Stomach (tissue), 9 donors: ENCODE results near the gene FPR3. TPM values are rescaled to one million over a fixed set of nuclear protein-coding genes. Genes with fewer than 3 reads are reported as not detected.

Experiments
- DNase-seq, 2 donors: peaks; one replicate each; pipeline versions ENCODE4 v3.0.0 to v3.0.0-alpha.2; 2013 to 2019
- H3K27ac ChIP-seq, 5 donors: fragments of 200-600 bp in 4 of 5; sonication (generic) in 4 of 5; one replicate each; pipeline ENCODE4 v1.5.1; 2013 to 2019; ENCODE audit warnings: mild to moderate bottlenecking in 1 of 5, moderate library complexity in 1 of 5
- H3K27me3 ChIP-seq, 3 donors: fragments of 200-600 bp; sonication (generic); one replicate each; pipeline ENCODE4 v1.5.1; 2017 to 2019; ENCODE audit warnings: mixed run types in 1 of 3
- H3K36me3 ChIP-seq, 4 donors: fragments of 200-600 bp; sonication (generic); 1 replicate in 3 of 4; 2 replicates in 1 of 4; pipeline ENCODE4 v1.5.1; 2016 to 2019
- H3K4me1 ChIP-seq, 4 donors: fragments of 200-600 bp; sonication (generic); one replicate each; pipeline ENCODE4 v1.5.1; 2016 to 2019
- H3K4me3 ChIP-seq, 4 donors: fragments of 200-600 bp; sonication (generic) in 3 of 4; one replicate each; pipeline ENCODE4 v1.5.1; 2016 to 2019; ENCODE audit warnings: mild to moderate bottlenecking in 1 of 4
- H3K9me3 ChIP-seq, 4 donors: fragments of 200-600 bp; sonication (generic); one replicate each; pipeline ENCODE4 v1.5.1; 2016 to 2019
- EP300 ChIP-seq: sonication (generic); formaldehyde crosslinking; IDR thresholded peaks from one replicate; pipeline ENCODE4 v1.6.1; 2017; ENCODE audit warnings: antibody characterized with exemption
- POLR2A ChIP-seq, 4 donors: fragments of 450-650 bp; IDR thresholded peaks; one replicate each; pipeline ENCODE4 v1.6.1; 2016; ENCODE audit warnings: antibody characterized with exemption in 4 of 4, control low read depth in 2 of 4, mild to moderate bottlenecking in 1 of 4, moderate library complexity in 1 of 4
- POLR2AphosphoS5 ChIP-seq, 3 donors: sonication (generic); formaldehyde crosslinking; IDR thresholded peaks; one replicate each; pipeline ENCODE4 v1.6.1; 2016; ENCODE audit warnings: antibody characterized with exemption in 3 of 3
- WGBS, 5 donors: extraction: QIAGEN DNeasy Blood & Tissue Kit in 3 of 5; methylation state at CpG; one replicate each; pipeline versions ENCODE4 v1.1.5 to v1.1.7; 2013 to 2018; 5-methylcytosine and 5-hydroxymethylcytosine counted together
- intact Hi-C: fragments of 100-400 bp; cut with DNase I; formaldehyde crosslinking; loops from one replicate; pipeline ENCODE4 v1.15.1; 2023; ENCODE audit warnings: low total_unique reads
- polyA plus RNA-seq, 3 donors: library from polyadenylated mRNA; stranded (reverse); fragments of 200-250 nt; gene quantifications; one replicate each; pipeline ENCODE4 v1.2.3, GENCODE V29; 2013
- total RNA-seq, 5 donors: library from RNA; depleted of rRNA; stranded (reverse); fragments of >200 nt; gene quantifications; one replicate each; pipeline versions ENCODE4 v1.1.0 to v1.2.3, GENCODE V29; 2014 to 2016
- TF ChIP-seq, protein P1 (sequence below), 7 experiments: fragments of 450-650 bp in 4 of 7; fragments of 200-600 bp in 3 of 7; sonication (generic) in 3 of 7; IDR thresholded peaks; one replicate each; pipeline ENCODE4 v1.5.1; 2016 to 2019; ENCODE audit warnings: antibody characterized with exemption in 7 of 7, control low read depth in 2 of 7, mild to moderate bottlenecking in 1 of 7
- donor health status: healthy with polysubstance abuse.
- donor health status: Bipolar disorder and iron deficiency.
- donor health status: healthy.

FPR3 gene
- total and polyA plus RNA-seq, 8 donors = 0.58 to 7.0 (median 2.5) TPM; not detected in 2

DNA sequence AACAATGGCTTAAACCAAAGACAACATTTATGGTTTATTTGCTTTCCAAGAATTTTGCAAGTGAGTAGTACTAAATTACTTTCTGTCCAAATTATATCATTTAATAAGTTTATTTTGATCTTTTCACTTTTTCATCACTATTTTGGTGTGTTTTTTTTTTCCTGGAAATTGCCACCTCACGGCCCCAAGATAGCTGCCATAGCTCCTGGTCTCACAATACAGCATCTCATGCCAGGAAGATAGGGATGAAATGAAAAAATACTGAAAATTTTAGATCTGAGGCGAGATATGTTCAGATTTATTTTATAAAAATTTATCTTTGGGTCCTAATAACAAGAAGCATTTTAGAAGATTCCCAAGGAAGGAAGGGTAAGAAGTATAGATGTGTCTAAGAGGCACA is 6.9 kb upstream of the FPR3 start:
- DNase-seq = no peak
- Histone ChIP-seq H3K9me3 (peaks cover 0 to 10% (median 5%) of the 10 kb centered on the region in 4 donors), H3K36me3 (no peaks in the 10 kb centered on the region), H3K27ac (no peak overlapping the region), H3K4me1 (no peaks in the 10 kb centered on the region), H3K27me3 (peaks cover 0 to 17% (median 0%) of the 10 kb centered on the region in 3 donors), H3K4me3 (no peak overlapping the region)
- TF ChIP-seq POLR2A (IDR thresholded peaks at IDR 0.05) = no peak
- TF ChIP-seq, protein P1, sequence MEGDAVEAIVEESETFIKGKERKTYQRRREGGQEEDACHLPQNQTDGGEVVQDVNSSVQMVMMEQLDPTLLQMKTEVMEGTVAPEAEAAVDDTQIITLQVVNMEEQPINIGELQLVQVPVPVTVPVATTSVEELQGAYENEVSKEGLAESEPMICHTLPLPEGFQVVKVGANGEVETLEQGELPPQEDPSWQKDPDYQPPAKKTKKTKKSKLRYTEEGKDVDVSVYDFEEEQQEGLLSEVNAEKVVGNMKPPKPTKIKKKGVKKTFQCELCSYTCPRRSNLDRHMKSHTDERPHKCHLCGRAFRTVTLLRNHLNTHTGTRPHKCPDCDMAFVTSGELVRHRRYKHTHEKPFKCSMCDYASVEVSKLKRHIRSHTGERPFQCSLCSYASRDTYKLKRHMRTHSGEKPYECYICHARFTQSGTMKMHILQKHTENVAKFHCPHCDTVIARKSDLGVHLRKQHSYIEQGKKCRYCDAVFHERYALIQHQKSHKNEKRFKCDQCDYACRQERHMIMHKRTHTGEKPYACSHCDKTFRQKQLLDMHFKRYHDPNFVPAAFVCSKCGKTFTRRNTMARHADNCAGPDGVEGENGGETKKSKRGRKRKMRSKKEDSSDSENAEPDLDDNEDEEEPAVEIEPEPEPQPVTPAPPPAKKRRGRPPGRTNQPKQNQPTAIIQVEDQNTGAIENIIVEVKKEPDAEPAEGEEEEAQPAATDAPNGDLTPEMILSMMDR (IDR thresholded peaks at IDR 0.05) = no peak
- no peak for TF ChIP-seq EP300
- no peak for TF ChIP-seq POLR2AphosphoS5 (IDR thresholded peaks at IDR 0.05)
- WGBS, 5 donors = 59 to 65% (median 62%) methylated on average over 2 of the region's 2 CpGs
- intact Hi-C loops = no loop called here

DNA sequence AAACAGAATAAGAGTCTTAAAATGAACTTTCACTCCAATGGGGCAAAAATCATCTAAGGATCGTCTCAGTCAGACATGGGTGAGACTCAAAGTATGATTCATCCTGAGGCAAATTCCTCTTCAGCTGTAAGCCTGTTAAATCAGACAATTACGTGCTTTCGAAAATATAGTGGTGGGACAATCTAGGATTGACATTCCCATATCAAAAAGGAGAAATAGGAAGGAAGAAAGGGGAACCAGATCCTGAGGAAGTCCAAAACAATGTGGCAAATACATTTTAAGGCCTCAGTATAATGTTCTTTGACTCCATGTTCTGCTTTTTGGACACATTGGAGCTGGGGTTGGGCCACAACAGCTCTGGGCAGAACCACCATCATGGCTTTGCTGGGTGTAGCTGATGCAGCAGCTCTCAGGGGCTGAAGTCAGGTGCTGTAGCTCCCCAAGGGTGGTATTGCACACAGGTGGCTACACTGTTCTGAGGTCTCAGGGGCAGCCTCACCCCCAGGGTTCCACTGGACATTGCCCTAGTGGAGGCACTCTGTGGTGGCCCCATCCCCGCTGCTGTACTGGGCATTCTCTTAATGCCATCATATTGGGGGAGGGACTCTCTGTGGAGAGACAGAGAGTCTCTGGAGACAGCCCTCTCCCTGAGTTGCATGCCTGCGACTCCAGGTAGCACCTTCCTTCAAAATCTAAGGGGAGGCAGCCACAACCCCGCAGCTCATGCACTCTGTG is 5.7 kb upstream of the FPR3 start:
- no peak overlapping the region for H3K27ac ChIP-seq

DNA sequence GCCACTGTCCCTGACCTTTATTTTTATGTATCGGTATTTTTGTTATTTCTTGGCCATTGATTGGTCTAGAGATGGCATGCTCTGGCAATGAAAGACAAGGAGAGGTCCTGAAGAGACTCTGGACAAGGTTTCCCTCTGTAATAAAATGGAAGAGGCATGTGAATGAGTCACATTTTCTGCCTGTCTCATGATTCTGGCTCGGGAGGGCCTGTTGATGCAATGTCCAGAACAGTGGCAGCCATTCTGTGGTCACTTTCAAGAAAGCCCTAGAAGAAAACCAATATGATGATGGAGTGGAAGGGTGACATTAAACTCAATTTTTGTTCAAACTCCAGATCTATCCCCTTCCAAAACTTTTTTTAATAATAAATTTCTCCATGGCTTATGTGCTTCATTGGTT is 2.0 kb upstream of the FPR3 start:
- Histone ChIP-seq H3K9me3 (peaks cover 0 to 11% (median 5%) of the 10 kb centered on the region in 4 donors), H3K36me3 (no peaks in the 10 kb centered on the region), H3K4me3 (no peak overlapping the region), H3K27me3 (peaks cover 0 to 14% (median 0%) of the 10 kb centered on the region in 3 donors), H3K4me1 (no peaks in the 10 kb centered on the region), H3K27ac (no peak overlapping the region)
- TF ChIP-seq, protein P1 (IDR thresholded peaks at IDR 0.05) = no peak
- WGBS, 5 donors = 56 to 75% (median 60%) methylated on average over 2 of the region's 2 CpGs
- intact Hi-C loops = no loop called here
- no peak for DNase-seq

More for the DNA sequence above, 5.7 kb upstream of the FPR3 start:
- TF ChIP-seq POLR2A (IDR thresholded peaks at IDR 0.05) (no peak), POLR2AphosphoS5 (IDR thresholded peaks at IDR 0.05) (no peak), EP300 (no peak)
- TF ChIP-seq, protein P1 (IDR thresholded peaks at IDR 0.05) = no peak
- Histone ChIP-seq H3K9me3 (peaks cover 0 to 14% (median 7%) of the 10 kb centered on the region in 4 donors), H3K36me3 (no peaks in the 10 kb centered on the region), H3K27me3 (peaks cover 0 to 20% (median 0%) of the 10 kb centered on the region in 3 donors), H3K4me3 (no peak overlapping the region), H3K4me1 (no peaks in the 10 kb centered on the region)
- intact Hi-C loops = no loop called here
- no peak for DNase-seq
- 72 to 85% (median 79%) methylated on average over 3 to 6 of the region's 6 CpGs for WGBS, 5 donors

DNA sequence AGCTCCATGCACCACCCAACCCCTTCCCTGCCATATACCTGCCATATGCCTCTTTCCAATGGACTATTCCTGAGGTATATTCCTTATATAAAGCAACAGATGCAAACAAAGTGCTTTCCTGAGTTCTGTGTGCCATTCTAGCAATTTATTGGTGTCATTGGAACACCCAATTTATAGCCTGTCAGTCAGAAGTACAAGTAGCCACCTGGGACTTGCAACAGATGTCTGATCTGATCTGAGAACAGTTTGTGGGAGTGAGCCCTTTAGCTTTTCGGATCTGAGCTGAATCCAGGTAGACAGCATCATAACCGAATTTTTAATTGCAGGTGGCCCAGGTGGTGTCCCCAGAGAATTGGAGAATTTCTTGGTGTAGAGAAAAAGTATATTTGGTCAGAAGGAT is 963 bp upstream of the FPR3 start:
- no peak overlapping the region for H3K27ac ChIP-seq
- 70 to 85% (median 82%) methylated on average over 2 of the region's 2 CpGs for WGBS, 5 donors
- no peak overlapping the region for H3K4me3 ChIP-seq
- H3K4me1 ChIP-seq = peaks cover 0 to 5% (median 0%) of the 10 kb centered on the region in 4 donors
- TF ChIP-seq EP300 (no peak), POLR2A (IDR thresholded peaks at IDR 0.05) (no peak), POLR2AphosphoS5 (IDR thresholded peaks at IDR 0.05) (no peak)
- TF ChIP-seq, protein P1 (IDR thresholded peaks at IDR 0.05) = no peak
- DNase-seq = no peak
- peaks cover 0 to 9% (median 4%) of the 10 kb centered on the region in 4 donors for H3K9me3 ChIP-seq
- intact Hi-C loops = no loop called here
- H3K27me3 ChIP-seq = peaks cover 0 to 14% (median 0%) of the 10 kb centered on the region in 3 donors
- no peaks in the 10 kb centered on the region for H3K36me3 ChIP-seq
